NCI-H1930 (cell line): ENCODE measurements around the gene ABHD17B.

ENCODE experiments used
- DNase-seq, 2 experiments: peaks; one replicate each; lab custom pipeline; 2025; lab: John Stamatoyannopoulos, UW

ABHD17B gene

GRCh38 chr9:71876829-71877228 lies 34.2 kb downstream of the ABHD17B start:
- no peak for DNase-seq

GRCh38 chr9:71876106-71876505 lies 34.9 kb downstream of the ABHD17B start:
- DNase-seq: no peak

GRCh38 chr9:71875345-71875744 lies 35.6 kb downstream of the ABHD17B start:
- no peak for DNase-seq

- no peak for DNase-seq
These were observed 47.4 kb downstream of the ABHD17B start for GRCh38 chr9:71863631-71864030.

GRCh38 chr9:71861618-71862017 lies 49.4 kb downstream of the ABHD17B start:
- no peak for DNase-seq

GRCh38 chr9:71859939-71860338 lies 51.1 kb downstream of the ABHD17B start:
- DNase-seq: no peak

GRCh38 chr9:71858812-71859211 lies 52.2 kb downstream of the ABHD17B start:
- DNase-seq: no peak

GRCh38 chr9:71858102-71858798 lies 52.7 kb downstream of the ABHD17B start:
- no peak for DNase-seq

GRCh38 chr9:71857159-71857558 lies 53.8 kb downstream of the ABHD17B start:
- no peak for DNase-seq

- DNase-seq: no peak
These were observed 56.2 kb downstream of the ABHD17B start for GRCh38 chr9:71854811-71855210.

GRCh38 chr9:71853084-71853483 lies 57.9 kb downstream of the ABHD17B start:
- no peak for DNase-seq

- DNase-seq: no peak
These were observed 60.0 kb downstream of the ABHD17B start for GRCh38 chr9:71850996-71851395.

GRCh38 chr9:71847892-71848291 lies 63.1 kb downstream of the ABHD17B start:
- no peak for DNase-seq

- no peak for DNase-seq
These were observed 66.2 kb downstream of the ABHD17B start for GRCh38 chr9:71844808-71845207.

- no peak for DNase-seq
These were observed 71.3 kb downstream of the ABHD17B start for GRCh38 chr9:71839668-71840067.

- no peak for DNase-seq
These were observed 75.4 kb downstream of the ABHD17B start for GRCh38 chr9:71835596-71835995.

- no peak for DNase-seq
These were observed 80.1 kb downstream of the ABHD17B start for GRCh38 chr9:71830929-71831328.

- no peak for DNase-seq
These were observed 80.8 kb downstream of the ABHD17B start for GRCh38 chr9:71830153-71830552.

GRCh38 chr9:71826279-71826678 lies 84.7 kb downstream of the ABHD17B start:
- DNase-seq: no peak

- DNase-seq: no peak
These were observed 86.7 kb downstream of the ABHD17B start for GRCh38 chr9:71824257-71824656.

GRCh38 chr9:71822935-71823334 lies 88.1 kb downstream of the ABHD17B start:
- DNase-seq: no peak

GRCh38 chr9:71822456-71822855 lies 88.5 kb downstream of the ABHD17B start:
- DNase-seq: no peak

GRCh38 chr9:71821405-71821804 lies 89.6 kb downstream of the ABHD17B start:
- no peak for DNase-seq

GRCh38 chr9:71820403-71820921 lies 90.5 kb downstream of the ABHD17B start:
- no peak for DNase-seq
